ENCODE measurements around the gene HEXIM2. TPM values are rescaled to one million over a fixed set of nuclear protein-coding genes. Genes with fewer than 3 reads are reported as not detected.
A peak's percentile ranks its signal among the peaks of the same experiment; 100 is the strongest.

Gene HEXIM2
- total RNA-seq, 2 donors from 2014 or later = 1.5 TPM; not detected in 1

- Histone ChIP-seq H3K4me3 (no peak overlapping the region), H3K9me3 (no peaks in the 10 kb centered on the region), H3K27ac (no peak overlapping the region), H3K27me3 (replicated peaks; ENCODE audit: insufficient read depth) (no peaks in the 10 kb centered on the region), H3K4me1 (ENCODE audit: control insufficient read depth in 1 of 2, low read depth in 2 of 2) (peaks cover 5 to 17% of the 10 kb centered on the region in 2 donors), H3K36me3 (no peaks in the 10 kb centered on the region)
- TF ChIP-seq CTCF (IDR thresholded peaks at IDR 0.05) = no peak
- ATAC-seq (ENCODE audit: insufficient number of reproducible peaks, low FRiP score, low read depth) (no peak), DNase-seq (ENCODE audit: low spot score) (no peak)
Observed at GRCh38 chr17:45164734-45165269, 3.1 kb downstream of the HEXIM2 start.

GRCh38 chr17:45168991-45169752 lies 7.5 kb downstream of the HEXIM2 start:
- no peaks in the 10 kb centered on the region for H3K36me3 ChIP-seq
- H3K4me3 ChIP-seq = no peak overlapping the region
- DNase-seq (ENCODE audit: low spot score) (no peak), ATAC-seq (ENCODE audit: insufficient number of reproducible peaks, low FRiP score, low read depth) (no peak)
- peaks cover 13 to 36% of the 10 kb centered on the region in 2 donors for H3K4me1 ChIP-seq (ENCODE audit: control insufficient read depth in 1 of 2, low read depth in 2 of 2)
- no peaks in the 10 kb centered on the region for H3K27me3 ChIP-seq (replicated peaks; ENCODE audit: insufficient read depth)
- no peak for TF ChIP-seq CTCF (IDR thresholded peaks at IDR 0.05)
- peak overlapping the region in 1 of 2 donors; percentile 100 for H3K27ac ChIP-seq
- no peaks in the 10 kb centered on the region for H3K9me3 ChIP-seq

- H3K36me3 ChIP-seq = no peaks in the 10 kb centered on the region
- DNase-seq (ENCODE audit: low spot score) (no peak), ATAC-seq (ENCODE audit: insufficient number of reproducible peaks, low FRiP score, low read depth) (no peak)
- no peaks in the 10 kb centered on the region for H3K9me3 ChIP-seq
- H3K4me1 ChIP-seq (ENCODE audit: control insufficient read depth in 1 of 2, low read depth in 2 of 2) = peaks cover 13 to 36% of the 10 kb centered on the region in 2 donors
- peak overlapping the region; percentile 81 for H3K4me3 ChIP-seq
- H3K27ac ChIP-seq = peak overlapping the region; percentile 97 to 100
- TF ChIP-seq CTCF (IDR thresholded peaks at IDR 0.05) = no peak
- H3K27me3 ChIP-seq (replicated peaks; ENCODE audit: insufficient read depth) = no peaks in the 10 kb centered on the region
Observed at GRCh38 chr17:45170280-45170930, 8.7 kb downstream of the HEXIM2 start.

- peak overlapping the region; percentile 97 to 100 for H3K27ac ChIP-seq
- no peaks in the 10 kb centered on the region for H3K36me3 ChIP-seq
- peak overlapping the region; percentile 81 for H3K4me3 ChIP-seq
- ATAC-seq (ENCODE audit: insufficient number of reproducible peaks, low FRiP score, low read depth) (peak; percentile 51), DNase-seq (ENCODE audit: low spot score) (peak; percentile 65)
- H3K4me1 ChIP-seq (ENCODE audit: control insufficient read depth in 1 of 2, low read depth in 2 of 2) = peaks cover 15 to 39% of the 10 kb centered on the region in 2 donors
- no peaks in the 10 kb centered on the region for H3K27me3 ChIP-seq (replicated peaks; ENCODE audit: insufficient read depth)
- H3K9me3 ChIP-seq = no peaks in the 10 kb centered on the region
- no peak for TF ChIP-seq CTCF (IDR thresholded peaks at IDR 0.05)
Observed at GRCh38 chr17:45170931-45171337, 9.3 kb downstream of the HEXIM2 start.
